ENCODE data around the gene TMA7. TPM values are rescaled to one million over a fixed set of nuclear protein-coding genes. Genes with fewer than 3 reads are reported as not detected.

TMA7 gene
- total and polyA plus RNA-seq, 2 donors (not counting 3 experiments of a cell fraction or from before 2014, with no cell fraction given) = 137 to 306 TPM

- intact Hi-C loops (cut with micrococcal nuclease) (no loop called here), dilution Hi-C loops (cut with MboI; ENCODE audit: extremely low pct_ligation_motif_present, low sequenced_read_pairs) (no loop called here)
- TF ChIP-seq MAX (IDR thresholded peaks at IDR 0.05; ENCODE audit: insufficient read depth, insufficient read length) (no peak), POLR2AphosphoS5 (IDR thresholded peaks at IDR 0.05; ENCODE audit: insufficient read depth, low read depth, low read length) (no peak), JUN (IDR thresholded peaks at IDR 0.05; ENCODE audit: borderline replicate concordance, insufficient read depth, insufficient read length, low read depth) (no peak), FOS (IDR thresholded peaks at IDR 0.05; ENCODE audit: borderline replicate concordance, insufficient read depth, low read length) (no peak), GATA2 (IDR thresholded peaks at IDR 0.05; ENCODE audit: insufficient read depth, insufficient read length, low read depth, low read length) (no peak), POLR2A (IDR thresholded peaks at IDR 0.05; ENCODE audit: low read depth, low read length) (no peak)
- no peak overlapping the region for H3K4me2 ChIP-seq (ENCODE audit: insufficient read depth, low read length)
- H3K79me2 ChIP-seq (ENCODE audit: control insufficient read depth, insufficient read depth, low read length) = no peaks in the 10 kb centered on the region
- BruUV-seq (replicated peaks) = no TSS peak
- peaks cover 0 to 18% of the 10 kb centered on the region in 2 experiments for H3K36me3 ChIP-seq (ENCODE audit: control insufficient read depth in 2 of 2, extremely low read depth in 1 of 2, insufficient read depth in 2 of 2, low read length in 2 of 2)
- POLR2A ChIA-PET = no interaction called here
- FAIRE-seq (no peak), DNase-seq (ENCODE audit: low read depth, low spot score) (no peak)
- H4K20me1 ChIP-seq (replicated peaks; ENCODE audit: control insufficient read depth, extremely low read depth, insufficient read depth, low read length) = no peaks in the 10 kb centered on the region
- no peaks in the 10 kb centered on the region for H3K27me3 ChIP-seq (ENCODE audit: control insufficient read depth in 2 of 2, insufficient read depth in 2 of 2, low read length in 2 of 2)
- CTCF ChIA-PET = interaction anchor here (1.3 to 3.8 kb wide), 2 partner anchors 17 to 18 kb away, joined by 4 to 41 read pairs; no protein-coding TSS in a partner anchor
- no peak overlapping the region for H3K27ac ChIP-seq (ENCODE audit: insufficient read depth, low read depth, low read length)
- H3K4me3 ChIP-seq (replicated peaks in 1 of 3; ENCODE audit: insufficient read depth in 1 of 3, low read depth in 1 of 3, low read length in 3 of 3) = no peak overlapping the region
- no peaks in the 10 kb centered on the region for H3K4me1 ChIP-seq (ENCODE audit: control insufficient read depth, extremely low read depth, insufficient read depth, low read length)
- no peak overlapping the region for H2AFZ ChIP-seq (ENCODE audit: low read depth, low read length)
- no peaks in the 10 kb centered on the region for H3K9me1 ChIP-seq (replicated peaks; ENCODE audit: control insufficient read depth, extremely low read depth, insufficient read depth, low read length)
- no peaks in the 10 kb centered on the region for H3K9me3 ChIP-seq (replicated peaks; ENCODE audit: control insufficient read depth, insufficient read depth, low read length)
- no peak overlapping the region for H3K9ac ChIP-seq (replicated peaks; ENCODE audit: extremely low read depth, insufficient read depth, low read length)
Measured at GRCh38 chr3:48419149-48419548, 20.9 kb upstream of the TMA7 start.

- TF ChIP-seq EZH2 (IDR thresholded peaks at IDR 0.05; ENCODE audit: borderline replicate concordance, low read depth, low read length, severe bottlenecking) (no peak), MYC (IDR thresholded peaks at IDR 0.05; ENCODE audit: low read depth, low read length) (no peak), MAX (IDR thresholded peaks at IDR 0.05; ENCODE audit: insufficient read depth, insufficient read length) (no peak), CTCF (IDR thresholded peaks at IDR 0.05; ENCODE audit: extremely low read depth in 1 of 2, insufficient read depth in 1 of 2, low read depth in 1 of 2, low read length in 2 of 2) (no peak), GATA2 (IDR thresholded peaks at IDR 0.05; ENCODE audit: insufficient read depth, insufficient read length, low read depth, low read length) (no peak), POLR2A (IDR thresholded peaks at IDR 0.05; ENCODE audit: low read depth, low read length) (no peak), JUN (IDR thresholded peaks at IDR 0.05; ENCODE audit: borderline replicate concordance, insufficient read depth, insufficient read length, low read depth) (no peak)
- CTCF ChIA-PET = interaction anchor here (3.8 kb wide), 1 partner anchor 16 kb away, joined by 41 read pairs; no protein-coding TSS in a partner anchor
Measured at GRCh38 chr3:48419597-48419996, 20.5 kb upstream of the TMA7 start.

More at GRCh38 chr3:48419597-48419996, 20.5 kb upstream of the TMA7 start:
- intact Hi-C loops (cut with micrococcal nuclease) (no loop called here), dilution Hi-C loops (cut with MboI; ENCODE audit: extremely low pct_ligation_motif_present, low sequenced_read_pairs) (no loop called here)
- Histone ChIP-seq H3K36me3 (ENCODE audit: control insufficient read depth in 2 of 2, extremely low read depth in 1 of 2, insufficient read depth in 2 of 2, low read length in 2 of 2) (peaks cover 0 to 16% of the 10 kb centered on the region in 2 experiments), H3K27me3 (ENCODE audit: control insufficient read depth in 2 of 2, insufficient read depth in 2 of 2, low read length in 2 of 2) (no peaks in the 10 kb centered on the region), H3K4me3 (replicated peaks in 1 of 3; ENCODE audit: insufficient read depth in 1 of 3, low read depth in 1 of 3, low read length in 3 of 3) (no peak overlapping the region), H3K9me1 (replicated peaks; ENCODE audit: control insufficient read depth, extremely low read depth, insufficient read depth, low read length) (no peaks in the 10 kb centered on the region), H3K27ac (ENCODE audit: insufficient read depth, low read depth, low read length) (no peak overlapping the region), H3K79me2 (ENCODE audit: control insufficient read depth, insufficient read depth, low read length) (no peaks in the 10 kb centered on the region), H3K9me3 (replicated peaks; ENCODE audit: control insufficient read depth, insufficient read depth, low read length) (no peaks in the 10 kb centered on the region), H4K20me1 (replicated peaks; ENCODE audit: control insufficient read depth, extremely low read depth, insufficient read depth, low read length) (no peaks in the 10 kb centered on the region), H3K4me2 (ENCODE audit: insufficient read depth, low read length) (no peak overlapping the region), H3K4me1 (ENCODE audit: control insufficient read depth, extremely low read depth, insufficient read depth, low read length) (no peaks in the 10 kb centered on the region), H3K9ac (replicated peaks; ENCODE audit: extremely low read depth, insufficient read depth, low read length) (no peak overlapping the region), H2AFZ (ENCODE audit: low read depth, low read length) (no peak overlapping the region)
- DNase-seq (ENCODE audit: low read depth, low spot score) = no peak
- no TSS peak for BruUV-seq (replicated peaks)
- FAIRE-seq = no peak
- POLR2A ChIA-PET = no interaction called here

Measured in endothelial cell of umbilical vein (primary cell).